GM18519 (cell line): Measurements from ENCODE around the gene CACNA2D4.

Experiments used
- ATAC-seq: cut with Tn5 transposase; IDR thresholded peaks from one replicate; pipeline ENCODE4 v1.9.1; 2021; ENCODE audit warnings: mild to moderate bottlenecking, moderate library complexity; ENCODE audit not compliant: unreplicated experiment, low FRiP score

The CACNA2D4 gene

DNA sequence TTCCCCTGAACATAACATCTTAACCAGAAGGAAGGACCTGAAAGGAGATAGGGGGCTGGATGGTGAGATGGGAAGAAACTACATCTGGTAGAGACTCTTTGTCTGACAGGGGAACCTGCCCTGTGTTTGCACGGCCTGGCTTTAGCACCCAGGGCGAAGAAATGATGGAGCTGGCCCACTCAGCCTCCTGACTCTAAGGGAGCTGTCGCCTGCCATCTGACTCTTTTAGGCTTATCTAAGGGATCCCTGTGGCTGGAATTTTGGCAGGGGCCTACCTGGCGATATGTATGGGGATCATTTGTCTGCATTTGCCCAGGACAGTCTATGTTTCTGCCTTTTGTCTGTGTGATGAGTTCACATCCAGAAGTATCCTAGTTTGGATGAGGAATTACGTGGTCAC is 15.6 kb upstream of the CACNA2D4 start:
- no peak for ATAC-seq

DNA sequence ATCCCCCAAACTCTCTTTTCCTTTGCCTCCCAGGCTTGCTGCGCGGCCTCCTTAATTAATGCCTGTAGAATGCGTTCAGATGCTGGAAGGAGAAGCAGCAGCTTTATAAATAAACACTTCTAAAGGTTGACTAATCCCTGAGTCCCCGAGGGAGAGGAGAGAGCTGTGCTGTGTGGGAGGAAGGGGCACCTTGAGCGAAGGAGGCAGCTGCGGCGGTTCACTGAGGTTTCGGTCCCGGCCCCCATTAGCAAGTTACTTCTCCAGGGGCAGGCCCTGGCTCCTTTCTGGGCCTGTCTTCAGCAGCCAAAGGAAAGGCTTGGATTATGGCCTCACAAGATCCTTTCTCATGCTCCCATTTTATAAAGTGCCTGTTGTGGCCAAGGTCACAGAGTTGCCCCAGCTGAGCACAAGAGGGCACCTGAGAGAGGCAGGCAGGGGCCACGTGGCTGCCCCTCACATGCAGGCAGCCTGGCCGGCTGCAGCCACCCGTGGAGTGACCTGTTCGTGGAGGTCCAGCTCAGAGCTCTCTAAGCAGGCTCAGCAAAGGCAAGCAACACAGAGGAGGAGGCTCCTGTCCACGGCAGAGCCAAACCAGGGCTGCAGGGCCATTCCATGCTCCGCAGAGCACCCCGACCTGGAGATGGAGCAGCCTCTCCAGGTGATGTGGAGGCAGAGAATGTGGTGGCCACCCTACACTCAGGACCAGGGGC is 15.0 kb upstream of the CACNA2D4 start:
- ATAC-seq: no peak

DNA sequence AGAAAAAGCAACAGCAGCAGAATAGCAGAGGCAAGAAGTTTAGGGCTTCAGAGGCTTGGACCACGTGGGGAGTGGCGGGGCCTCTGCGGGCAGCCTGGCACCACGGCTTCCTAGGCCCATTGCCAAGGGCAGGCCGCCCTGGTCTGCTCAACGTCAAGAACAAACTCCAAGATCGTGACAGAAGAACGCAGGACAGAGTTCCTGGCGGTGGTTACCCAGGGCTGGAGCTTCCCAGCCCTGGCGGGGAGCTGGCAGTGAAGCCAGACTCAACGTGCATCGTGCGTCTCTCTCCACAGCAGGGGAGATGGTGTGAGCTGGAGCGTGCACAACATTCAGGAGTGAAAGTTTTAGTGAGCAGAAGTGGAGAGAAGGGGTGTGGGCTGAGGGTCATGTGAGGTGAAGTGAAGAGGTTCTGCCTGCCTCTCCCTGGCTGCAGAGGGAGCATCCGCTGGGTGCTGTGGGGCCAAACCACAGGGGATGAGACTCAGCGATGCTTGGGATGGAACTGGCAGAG is 13.9 kb upstream of the CACNA2D4 start:
- no peak for ATAC-seq

DNA sequence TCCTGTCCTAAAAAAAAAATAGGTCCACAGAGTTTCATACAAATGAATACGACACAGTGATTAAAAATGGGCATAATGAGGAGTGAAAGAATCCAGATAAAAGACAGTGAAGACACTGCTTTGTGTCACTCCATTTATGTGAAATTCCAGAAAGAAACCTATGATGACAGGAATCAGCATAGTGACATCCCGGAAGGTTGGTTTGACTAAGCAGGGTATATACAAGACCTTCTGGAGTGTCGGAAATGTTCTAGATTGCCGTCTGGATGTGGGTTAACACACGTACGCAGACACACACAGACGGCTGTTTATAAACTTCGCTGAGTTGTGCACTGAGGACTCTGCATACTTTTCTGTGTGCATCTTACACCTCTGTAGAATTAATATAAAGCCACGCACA is 13.2 kb upstream of the CACNA2D4 start:
- ATAC-seq: no peak

DNA sequence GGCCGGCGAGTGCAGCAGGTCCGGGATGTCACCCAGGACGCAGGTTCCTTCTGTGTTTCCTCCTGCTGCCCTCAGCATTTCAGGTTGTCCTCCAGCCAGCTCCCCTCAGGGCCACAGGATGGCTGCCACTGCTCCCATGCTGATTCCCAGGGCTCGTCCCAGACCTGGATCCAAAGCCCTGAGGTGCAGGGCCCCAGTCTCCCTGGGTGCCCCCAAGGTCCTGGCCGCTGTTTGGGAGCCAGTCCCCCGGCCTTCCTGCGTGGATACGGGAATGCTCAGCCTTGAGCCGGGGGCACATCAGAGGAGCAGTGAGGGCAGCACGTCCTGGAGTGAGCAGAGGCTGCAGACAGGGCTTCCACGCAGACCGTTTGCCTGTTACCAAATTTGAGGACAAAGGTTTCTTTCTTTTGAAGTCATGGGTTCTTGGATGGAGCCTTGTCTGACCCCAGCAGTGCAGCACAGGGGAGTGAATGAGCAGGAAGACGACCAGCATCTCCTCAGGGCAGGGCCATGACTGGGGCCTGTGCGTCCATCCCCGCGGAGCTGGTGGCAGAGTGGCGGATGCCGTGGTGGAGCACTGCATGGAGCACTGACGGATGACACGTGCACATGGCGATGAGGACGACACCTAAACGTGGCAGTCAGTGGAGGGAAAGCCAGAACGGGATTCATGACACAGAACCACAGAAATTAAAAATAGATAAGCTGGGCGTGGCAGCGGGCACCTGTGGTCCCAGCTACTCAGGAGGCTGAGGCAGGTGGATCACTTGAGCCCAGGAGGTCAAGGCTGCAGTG is 12.5 kb upstream of the CACNA2D4 start:
- no peak for ATAC-seq

DNA sequence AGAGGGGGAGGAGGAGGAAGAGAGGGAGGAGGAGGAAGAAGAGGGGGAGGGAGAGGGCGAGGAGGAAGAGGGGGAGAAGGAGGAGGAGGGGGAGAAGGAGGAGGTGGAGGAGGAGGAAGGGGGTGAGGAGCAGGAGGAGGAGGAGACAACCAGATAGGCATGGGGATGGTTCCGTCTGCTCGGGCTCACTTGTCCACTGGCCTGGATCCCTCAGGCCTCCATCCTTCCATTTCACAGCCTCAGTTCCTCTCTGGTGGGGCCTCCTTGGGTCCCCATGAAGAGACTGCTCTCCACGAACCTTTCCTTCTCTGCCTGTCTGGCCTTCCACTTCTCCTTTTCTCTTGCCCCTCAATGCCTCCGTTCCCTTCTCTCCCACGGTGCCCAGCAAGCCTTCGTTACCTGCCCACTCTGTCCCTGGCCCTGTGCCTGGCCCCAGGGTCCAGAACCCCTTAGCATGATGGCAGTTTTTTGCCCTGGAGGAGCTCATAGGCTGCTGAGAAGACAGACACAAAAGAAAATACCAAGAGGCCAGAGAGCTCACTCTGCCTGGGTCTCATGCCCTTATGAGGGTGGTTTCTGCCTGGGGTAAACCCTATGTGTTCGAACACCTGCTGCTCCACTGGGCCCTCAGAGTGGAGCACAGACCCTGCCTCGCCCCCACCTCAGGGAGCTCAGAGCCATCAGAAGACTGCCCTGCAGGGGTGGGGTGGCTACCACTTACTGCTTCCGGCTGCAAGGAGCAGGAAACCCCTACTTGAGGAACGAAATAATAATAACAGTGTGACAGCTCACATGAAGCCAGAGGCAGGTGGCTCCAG is 11.7 kb upstream of the CACNA2D4 start:
- ATAC-seq: no peak

DNA sequence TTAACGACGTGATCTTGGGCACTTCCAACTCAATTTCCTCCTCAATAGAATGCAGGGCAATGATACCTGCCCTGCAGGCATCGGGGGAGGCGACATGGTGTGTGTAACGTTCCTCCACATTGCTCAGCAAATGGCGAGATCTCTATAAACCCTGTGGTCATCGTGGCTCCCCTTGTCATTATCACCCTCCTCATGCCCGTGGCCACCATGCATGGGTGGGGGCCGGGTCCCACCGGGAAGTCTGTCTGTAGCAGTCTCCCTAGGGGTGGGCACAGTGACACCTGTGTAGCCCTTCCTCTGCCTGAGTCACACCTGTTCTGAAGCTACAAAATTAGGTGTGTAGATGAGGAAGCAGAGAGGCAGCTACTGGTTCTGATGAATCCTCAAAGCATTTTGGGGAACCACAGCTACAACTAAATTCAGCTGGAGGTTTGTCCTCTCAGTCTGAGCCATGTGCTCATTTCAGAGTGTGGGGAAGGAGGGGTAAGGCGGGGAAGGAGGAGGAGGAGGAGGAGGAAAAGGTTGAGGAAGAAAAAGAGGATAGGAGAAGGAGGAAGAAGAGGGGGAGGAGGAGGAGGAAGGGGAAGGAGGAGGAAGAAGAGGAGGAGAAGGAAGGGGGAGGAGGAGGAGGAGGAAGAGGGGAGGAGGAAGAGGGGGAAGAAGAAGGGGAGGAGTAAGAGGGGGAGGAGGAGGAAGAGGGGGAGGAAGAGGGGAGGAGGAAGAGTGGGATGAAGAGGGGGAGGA is 11.0 kb upstream of the CACNA2D4 start:
- ATAC-seq: no peak

DNA sequence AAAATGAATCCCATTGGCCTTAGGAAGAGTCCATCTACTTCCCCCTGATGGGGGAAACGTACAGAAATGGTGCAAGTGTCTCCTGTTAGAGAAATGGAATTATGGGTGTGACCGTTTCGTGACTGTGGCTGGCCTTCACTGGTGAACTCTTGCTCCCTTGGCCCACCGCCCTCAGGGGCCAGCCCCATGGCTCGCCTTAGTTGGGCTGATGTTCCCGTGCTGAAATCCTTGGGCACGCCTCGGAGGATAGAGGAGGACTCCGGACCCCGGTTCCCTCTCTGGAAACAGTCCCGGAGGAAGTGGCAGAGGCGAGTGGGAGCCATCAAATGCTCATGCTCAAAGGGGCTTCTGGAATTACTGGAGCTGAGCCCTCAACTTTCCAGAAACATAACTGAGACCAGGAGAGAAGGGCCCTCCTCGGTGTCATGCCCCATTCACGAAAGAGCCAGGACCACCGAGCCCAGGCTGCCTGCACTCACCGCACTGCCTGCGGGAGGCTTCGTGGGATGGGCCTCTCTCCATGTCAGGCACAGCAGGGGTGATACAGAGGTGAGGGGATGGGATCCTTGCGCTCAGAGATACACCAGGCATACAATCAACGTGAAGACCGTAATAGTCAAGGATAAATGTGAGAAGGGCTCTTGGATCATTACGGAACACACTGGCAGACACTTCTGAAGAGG is 10.1 kb upstream of the CACNA2D4 start:
- ATAC-seq: no peak

DNA sequence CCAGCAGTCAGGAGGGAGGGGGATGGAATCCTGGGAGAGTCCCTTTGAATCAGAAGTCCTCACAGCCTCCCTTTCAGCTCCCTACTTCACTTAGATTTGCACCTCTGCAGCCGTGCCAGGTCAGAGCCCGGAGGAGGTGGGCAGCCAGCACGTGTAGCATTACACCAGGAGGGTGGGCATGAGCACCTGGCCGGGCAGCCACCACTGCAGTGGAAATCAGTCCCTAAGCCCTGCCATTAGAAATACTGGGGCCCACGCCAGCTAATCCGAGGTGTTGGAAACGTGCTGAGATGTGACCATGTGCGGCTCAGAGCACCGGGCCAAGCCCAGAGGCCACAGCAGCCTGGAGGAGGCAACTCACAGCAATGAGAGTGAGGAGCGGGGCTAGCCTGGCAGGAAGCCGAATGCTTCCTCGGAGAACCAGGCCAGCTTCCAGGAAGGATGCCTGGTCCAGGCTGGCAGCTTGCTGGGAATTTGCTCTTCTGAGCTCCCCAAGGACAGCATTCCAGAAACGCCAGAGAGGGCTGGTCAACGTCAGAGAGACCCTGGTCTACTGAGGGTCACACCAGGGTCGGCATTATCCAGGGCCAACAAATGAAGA is 9.4 kb upstream of the CACNA2D4 start:
- ATAC-seq: no peak

DNA sequence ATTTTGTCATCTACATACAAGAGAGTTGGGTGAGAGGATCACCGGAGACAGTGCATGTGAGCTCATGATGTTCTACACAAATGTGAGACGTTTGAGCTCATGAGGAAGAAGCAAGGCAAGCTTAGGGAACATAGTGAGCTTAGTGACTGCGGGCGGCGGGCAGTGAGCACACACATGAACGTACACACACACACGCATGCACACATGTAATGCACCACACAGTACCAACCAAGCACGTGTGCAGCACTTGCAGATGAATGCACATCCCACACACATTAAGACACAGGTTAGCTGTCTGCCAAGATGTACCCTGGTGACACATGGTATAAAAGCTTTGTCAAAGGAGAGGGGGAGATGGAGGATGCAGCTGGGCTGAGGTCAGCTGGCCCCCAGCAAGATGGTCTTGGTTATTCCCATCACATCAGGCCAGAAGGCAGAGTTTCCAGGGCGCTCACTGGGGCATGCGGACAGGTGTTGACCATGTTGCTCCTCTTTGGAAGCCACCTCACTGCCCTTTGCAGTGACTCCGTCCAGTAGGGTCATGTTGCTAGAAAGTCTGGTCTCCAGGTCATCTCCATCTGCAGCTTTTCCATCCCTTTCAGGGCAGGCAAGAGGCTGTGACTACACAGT is 8.7 kb upstream of the CACNA2D4 start:
- no peak for ATAC-seq

DNA sequence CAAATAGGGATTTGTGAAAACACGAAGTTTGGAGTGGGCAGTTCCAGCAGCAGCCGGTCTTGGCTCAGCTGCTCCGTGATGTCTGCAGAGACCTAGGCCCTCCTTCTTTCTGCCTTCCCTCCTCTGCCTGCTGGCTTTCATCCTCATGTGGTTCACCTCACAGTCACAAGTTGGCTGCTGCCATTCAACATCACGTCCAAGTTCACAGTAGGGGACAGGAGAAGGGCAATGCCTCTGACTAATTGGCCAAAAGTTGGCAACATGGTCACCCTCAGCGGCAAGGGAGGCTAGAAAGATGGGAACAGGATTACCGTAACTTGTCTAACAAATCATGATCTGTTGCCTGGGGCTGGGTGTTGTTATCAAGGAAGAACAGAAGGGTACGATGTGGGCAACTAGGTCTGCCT is 7.8 kb upstream of the CACNA2D4 start:
- no peak for ATAC-seq

DNA sequence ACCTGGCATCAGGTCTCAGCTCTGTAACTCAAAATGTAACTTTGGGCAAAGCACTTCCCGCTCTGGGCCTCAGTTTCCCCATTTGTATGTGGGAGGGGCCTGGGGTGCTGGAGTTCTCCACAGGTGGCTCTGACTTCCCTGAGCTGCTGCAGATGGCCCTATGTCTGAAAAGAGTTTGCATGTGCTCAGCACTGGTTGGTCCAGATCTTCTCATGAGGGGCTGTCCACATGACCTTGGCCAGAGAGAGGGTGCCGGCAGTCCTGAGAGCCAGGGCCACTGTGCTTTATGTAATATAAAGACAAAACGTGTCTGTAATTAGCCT is 7.2 kb upstream of the CACNA2D4 start:
- no peak for ATAC-seq

DNA sequence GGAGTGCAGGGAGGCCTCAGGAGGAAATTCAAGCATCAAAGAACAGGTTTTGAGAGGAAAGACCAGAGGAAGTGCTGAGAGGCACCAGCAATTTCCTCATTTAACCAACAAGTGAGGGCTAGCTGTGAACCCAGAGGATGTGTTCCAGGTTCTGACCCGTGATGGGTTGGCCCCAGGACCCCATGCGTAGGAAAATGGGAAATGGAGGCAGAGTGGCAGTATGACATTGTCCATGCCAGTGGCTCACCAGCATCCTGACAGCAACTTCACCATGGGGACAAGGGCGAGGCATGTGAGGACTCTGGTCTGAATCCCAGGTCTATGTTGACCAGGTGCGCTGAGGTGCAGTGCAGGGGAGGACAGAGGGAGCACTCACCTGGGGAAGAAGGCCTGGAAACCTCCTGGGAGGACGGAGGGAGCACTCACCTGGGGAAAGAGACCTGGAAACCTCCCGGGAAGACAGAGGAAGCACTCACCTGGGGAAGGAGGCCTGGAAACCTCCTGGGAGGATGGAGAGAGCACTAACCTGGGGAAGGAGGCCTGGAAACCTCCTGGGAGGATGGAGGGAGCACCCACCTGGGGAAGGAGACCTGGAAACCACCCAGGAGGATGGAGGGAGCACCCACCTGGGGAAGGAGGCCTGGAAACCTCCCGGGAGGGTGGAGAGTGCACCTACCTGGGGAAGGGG is 6.7 kb upstream of the CACNA2D4 start:
- ATAC-seq: no peak

DNA sequence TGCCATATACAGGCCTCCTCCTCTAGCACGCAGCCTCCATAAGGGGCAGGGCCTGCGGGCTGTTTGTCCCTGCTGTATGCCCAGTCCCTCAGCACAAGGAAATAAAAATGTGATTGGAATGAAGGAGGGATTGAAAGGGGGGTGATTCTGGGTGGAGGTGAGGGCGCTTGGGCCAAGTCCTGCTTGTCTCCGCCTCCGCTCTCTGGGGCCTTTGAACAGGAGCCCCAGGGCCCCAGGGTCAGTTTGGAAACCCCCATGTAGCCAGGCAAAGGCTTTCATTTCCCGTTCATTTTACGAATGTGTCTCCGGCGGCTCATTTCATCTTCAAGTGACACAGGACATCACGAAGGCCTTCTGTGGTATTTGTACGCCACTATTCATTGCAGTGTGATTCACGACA is 4.5 kb upstream of the CACNA2D4 start:
- ATAC-seq: no peak

DNA sequence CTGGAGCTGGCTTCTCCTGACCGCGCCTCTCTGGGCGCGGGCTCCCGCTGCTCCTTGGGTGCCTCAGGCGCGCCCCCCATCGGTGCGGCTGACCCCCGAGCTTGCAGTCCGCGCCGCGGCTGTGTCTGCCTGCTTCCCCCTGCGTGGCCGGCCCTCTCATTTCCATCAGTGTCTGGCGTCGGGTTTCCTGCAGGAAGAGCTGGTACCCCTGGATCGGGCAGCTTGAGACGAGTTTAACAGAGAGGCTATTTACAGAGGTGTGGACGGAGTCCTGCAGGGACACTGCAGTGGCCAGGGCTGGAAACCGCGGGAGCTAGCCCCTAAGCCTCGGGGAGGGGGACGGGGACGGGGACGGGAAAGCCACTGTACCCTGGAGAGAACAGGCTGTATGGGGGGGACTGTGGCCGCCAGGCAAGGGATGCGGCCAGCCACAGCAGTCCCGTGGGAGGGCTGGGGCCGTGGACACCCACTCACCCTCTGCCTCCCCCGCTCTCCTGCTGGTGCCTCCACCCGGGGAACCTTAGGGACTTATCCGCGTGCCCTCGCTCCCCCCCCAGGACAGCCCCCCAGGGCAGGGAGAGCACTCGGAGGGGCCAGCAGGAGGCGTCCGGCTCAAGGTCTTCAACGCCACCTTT is 3.7 kb upstream of the CACNA2D4 start:
- no peak for ATAC-seq

DNA sequence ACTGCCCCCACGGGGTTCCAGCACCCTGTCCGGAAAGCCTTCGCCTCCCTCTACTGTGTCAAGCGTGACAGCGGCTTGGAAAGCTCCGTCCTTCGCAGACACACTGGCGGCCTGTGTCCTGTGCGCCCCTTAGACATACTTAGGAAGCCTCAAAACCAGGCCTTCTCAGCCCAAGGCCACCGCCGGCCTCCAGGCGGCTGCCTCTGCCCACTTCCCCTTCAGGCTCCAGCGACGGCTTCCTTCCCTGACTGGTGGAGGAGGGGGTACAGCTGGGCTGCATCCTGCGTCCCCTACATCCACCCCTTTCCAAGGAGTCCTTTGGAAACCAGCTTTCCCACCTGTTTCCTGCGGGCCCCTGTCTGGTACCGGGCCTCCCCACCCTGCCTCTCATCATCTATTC is 2.5 kb upstream of the CACNA2D4 start:
- no peak for ATAC-seq

DNA sequence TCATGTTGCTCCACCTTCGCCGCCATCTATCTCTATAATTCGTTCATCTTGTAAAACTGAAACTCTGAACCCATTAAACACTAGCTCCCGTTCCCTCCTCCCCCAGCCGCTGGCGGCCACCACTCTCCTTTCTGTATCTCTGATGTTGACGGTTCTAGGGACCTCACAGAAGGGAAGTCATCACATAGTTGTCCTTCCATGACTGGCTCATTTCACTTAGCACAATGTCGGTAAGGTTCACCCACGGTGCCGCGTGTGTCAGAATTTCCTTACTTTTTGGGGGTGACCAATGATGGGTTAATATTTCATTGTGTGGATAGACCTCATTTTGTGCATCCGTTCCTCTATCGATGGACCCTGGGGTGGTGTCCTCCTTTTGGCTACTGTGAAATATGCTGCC is 2.0 kb upstream of the CACNA2D4 start:
- no peak for ATAC-seq

DNA sequence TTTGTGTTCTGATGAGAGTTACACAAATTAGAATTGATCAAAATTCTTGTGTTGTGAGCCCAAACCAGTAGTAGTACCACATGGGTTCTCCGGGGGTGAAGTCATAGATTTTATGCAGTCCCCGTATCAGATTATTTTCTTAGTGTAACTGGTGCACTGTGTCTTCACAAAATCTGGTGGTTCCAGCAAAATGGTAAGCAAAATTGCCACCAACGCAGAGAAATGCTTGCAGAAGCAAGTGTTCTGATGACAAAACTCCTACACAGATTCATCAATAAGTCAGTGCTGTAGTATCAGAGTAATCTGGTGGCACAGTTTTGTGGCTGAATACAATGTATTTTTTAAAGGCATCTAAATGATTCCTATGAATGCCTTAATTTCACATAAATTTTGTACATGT is 1.3 kb upstream of the CACNA2D4 start:
- ATAC-seq: no peak
